SK-N-SH (cell line): ENCODE measurements around the gene CCDC126. TPM values are rescaled to one million over a fixed set of nuclear protein-coding genes. Genes with fewer than 3 reads are reported as not detected.
A peak's percentile ranks its signal among the peaks of the same experiment; 100 is the strongest.

Experiments used
- CTCF ChIA-PET: fragments of 300-600, 350-600 bp; formaldehyde crosslinking; extraction: SDS; loops from one replicate; lab custom pipeline; 2021; lab: Yijun Ruan, JAX
- POLR2A ChIA-PET: fragments of 350-600 bp; sonication (Branson Sonifier 250); formaldehyde crosslinking; extraction: SDS; loops from one replicate; lab custom pipeline; 2020; ENCODE audit warnings: antibody characterized with exemption, inconsistent platforms; lab: Yijun Ruan, JAX
- DNase-seq: peaks from one replicate; pipeline ENCODE4 v3.0.0; 2012
- H2AFZ ChIP-seq: fragments of 200-600 bp; sonication (generic); 2 replicates; pipeline ENCODE4 v1.8.1; 2016; ENCODE audit warnings: antibody characterized with exemption, mild to moderate bottlenecking, low read depth
- H3F3A ChIP-seq: fragments of 200-600 bp; sonication (generic); replicated peaks from 2 replicates; pipeline ENCODE3; 2016; ENCODE audit warnings: antibody characterized with exemption, mild to moderate bottlenecking; ENCODE audit not compliant: insufficient read depth
- H3K27ac ChIP-seq, 2 experiments: fragments of 200-500 bp in 1 of 2; fragments of 200-600 bp in 1 of 2; sonication (Bioruptor generic) in 1 of 2; sonication (generic), shearing (Covaris generic) in 1 of 2; 2 replicates each; pipeline versions ENCODE4 v1.5.1 to v1.6.1; 2014 to 2016; ENCODE audit warnings: low read depth in 2 of 2, inconsistent platforms in 1 of 2, low read length in 1 of 2, mild to moderate bottlenecking in 1 of 2, mixed read lengths in 1 of 2
- H3K27me3 ChIP-seq: fragments of 200-600 bp; sonication (generic), shearing (Covaris generic); 2 replicates; pipeline ENCODE4 v1.6.1; 2016; ENCODE audit warnings: mixed run types; ENCODE audit not compliant: insufficient read depth
- H3K36me3 ChIP-seq, 2 experiments: fragments of 200-500 bp in 1 of 2; fragments of 200-600 bp in 1 of 2; sonication (Bioruptor generic) in 1 of 2; sonication (generic) in 1 of 2; replicated peaks in 1 of 2; 2 replicates each; pipeline versions ENCODE3 to v1.5.1; 2014 to 2016; ENCODE audit warnings: low read length in 1 of 2, mild to moderate bottlenecking in 1 of 2; ENCODE audit not compliant: insufficient read depth in 2 of 2, control insufficient read depth in 1 of 2
- H3K4me1 ChIP-seq, 2 experiments: fragments of 200-500 bp in 1 of 2; fragments of 200-600 bp in 1 of 2; sonication (Bioruptor generic) in 1 of 2; sonication (generic), shearing (Covaris generic) in 1 of 2; 2 replicates each; pipeline versions ENCODE4 v1.5.1 to v1.6.1; 2014 to 2016; ENCODE audit warnings: low read depth in 1 of 2, low read length in 1 of 2, mixed run types in 1 of 2; ENCODE audit not compliant: insufficient read depth in 2 of 2, control insufficient read depth in 1 of 2
- H3K4me2 ChIP-seq: fragments of 200-600 bp; sonication (generic), shearing (Covaris generic); 2 replicates; pipeline ENCODE4 v1.6.1; 2017; ENCODE audit warnings: mixed run types
- H3K4me3 ChIP-seq, 2 experiments: fragments of 200-500 bp in 1 of 2; fragments of 200-600 bp in 1 of 2; sonication (Bioruptor generic) in 1 of 2; sonication (generic), shearing (Covaris generic) in 1 of 2; 2 replicates each; pipeline versions ENCODE4 v1.5.1 to v1.8.1; 2014 to 2016; ENCODE audit warnings: low read depth in 2 of 2, inconsistent platforms in 1 of 2, low read length in 1 of 2, mild to moderate bottlenecking in 1 of 2, mixed read lengths in 1 of 2, moderate library complexity in 1 of 2
- H3K79me2 ChIP-seq: fragments of 200-600 bp; sonication (generic); 2 replicates; pipeline ENCODE4 v1.8.1; 2017; ENCODE audit warnings: mild to moderate bottlenecking; ENCODE audit not compliant: insufficient read depth
- H3K9ac ChIP-seq: fragments of 200-600 bp; sonication (generic); 2 replicates; pipeline ENCODE4 v1.6.1; 2017; ENCODE audit warnings: mixed run types
- H3K9me2 ChIP-seq: fragments of 200-600 bp; sonication (generic); 2 replicates; pipeline ENCODE4 v1.6.1; 2017; ENCODE audit warnings: mixed run types
- H3K9me3 ChIP-seq: fragments of 200-600 bp; sonication (generic); 2 replicates; pipeline ENCODE4 v1.6.1; 2017; ENCODE audit warnings: mixed run types, mild to moderate bottlenecking, moderate library complexity
- H4K20me1 ChIP-seq: fragments of 200-600 bp; sonication (generic); 2 replicates; pipeline ENCODE4 v1.6.1; 2017; ENCODE audit warnings: mild to moderate bottlenecking, mixed run types; ENCODE audit not compliant: insufficient read depth
- CTCF ChIP-seq: fragments of 200-600 bp; sonication (generic); IDR thresholded peaks from 2 replicates; pipeline ENCODE4 v1.6.1; 2017; ENCODE audit warnings: antibody characterized with exemption, mild to moderate bottlenecking, moderate library complexity
- EP300 ChIP-seq, 2 experiments: IDR thresholded peaks; 2 replicates each; pipeline versions ENCODE4 v1.4.0 to v1.6.1; 2012; ENCODE audit warnings: borderline replicate concordance in 1 of 2, low read depth in 1 of 2, low read length in 1 of 2
- FOSL2 ChIP-seq: IDR thresholded peaks from 2 replicates; pipeline ENCODE4 v1.4.0; 2012; ENCODE audit warnings: low read depth, mild to moderate bottlenecking, moderate library complexity, borderline replicate concordance
- FOXM1 ChIP-seq: IDR thresholded peaks from 2 replicates; pipeline ENCODE4 v1.4.0; 2012; ENCODE audit warnings: low read depth, mild to moderate bottlenecking
- MAX ChIP-seq: IDR thresholded peaks from 2 replicates; pipeline ENCODE4 v1.4.0; 2012; ENCODE audit warnings: low read depth
- RAD21 ChIP-seq: IDR thresholded peaks from 2 replicates; pipeline ENCODE4 v1.6.1; 2012; ENCODE audit warnings: mild to moderate bottlenecking, low read length
- REST ChIP-seq: IDR thresholded peaks from 2 replicates; pipeline ENCODE4 v1.6.1; 2012; ENCODE audit warnings: mild to moderate bottlenecking, low read depth, low read length, moderate library complexity
- RXRA ChIP-seq: IDR thresholded peaks from 2 replicates; pipeline ENCODE4 v1.4.0; 2012; ENCODE audit warnings: low read depth, mild to moderate bottlenecking, borderline replicate concordance
- SMC3 ChIP-seq: IDR thresholded peaks from 2 replicates; pipeline ENCODE4 v1.6.1; 2012; ENCODE audit warnings: low read depth, low read length, improper control_type of control experiment
- TAF1 ChIP-seq: IDR thresholded peaks from 2 replicates; pipeline ENCODE4 v1.6.1; 2012; ENCODE audit warnings: low read depth, mild to moderate bottlenecking, low read length, moderate library complexity, borderline replicate concordance
- TCF12 ChIP-seq: IDR thresholded peaks from 2 replicates; pipeline ENCODE4 v1.4.0; 2012
- TEAD4 ChIP-seq: IDR thresholded peaks from 2 replicates; pipeline ENCODE4 v1.4.0; 2012; ENCODE audit warnings: mild to moderate bottlenecking, borderline replicate concordance; ENCODE audit not compliant: insufficient read depth
- YY1 ChIP-seq: IDR thresholded peaks from 2 replicates; pipeline ENCODE4 v1.4.0; 2012; ENCODE audit warnings: low read depth, mild to moderate bottlenecking
- ZBTB33 ChIP-seq: IDR thresholded peaks from 2 replicates; pipeline ENCODE4 v1.4.0; 2012; ENCODE audit warnings: low read depth, borderline replicate concordance
- WGBS: methylation state at CpG from one replicate; pipeline ENCODE4 v1.1.6; 2017; ENCODE audit warnings: low lambda C conversion rate; 5-methylcytosine and 5-hydroxymethylcytosine counted together
- polyA plus RNA-seq, 3 experiments: library from polyadenylated mRNA; depleted of rRNA; stranded (reverse); fragments of >200 nt; gene quantifications; 2 replicates each; pipeline ENCODE4 v1.2.3, GENCODE V29; 2012

CCDC126 gene
- polyA plus RNA-seq, 1 of the 3 experiments (the other 2 are of a cell fraction) = 5.5 TPM

- WGBS = 0% methylated on average over 1 of the region's 1 CpG
- Histone ChIP-seq H3K9me3 (peaks cover 13% of the 10 kb centered on the region; the same call in 1 of the 2 replicates), H3K36me3 (no peaks in the 10 kb centered on the region), H3K79me2 (no peaks in the 10 kb centered on the region), H3F3A (peaks cover 4% of the 10 kb centered on the region), H3K4me1 (no peaks in the 10 kb centered on the region), H3K27me3 (no peaks in the 10 kb centered on the region), H3K27ac (no peak overlapping the region), H4K20me1 (no peaks in the 10 kb centered on the region), H3K4me3 (no peak overlapping the region; a peak in 1 of 4 replicates), H3K4me2 (no peak overlapping the region), H2AFZ (no peak overlapping the region), H3K9ac (no peak overlapping the region), H3K9me2 (no peaks in the 10 kb centered on the region)
- DNase-seq = peak; percentile 26
- ChIA-PET POLR2A (no interaction called here), CTCF (interaction anchor here (0.7 to 1.0 kb wide), 3 partner anchors 9 to 57 kb away, joined by 3 to 4 read pairs (median 3); no protein-coding TSS in a partner anchor)
- TF ChIP-seq CTCF (peak; percentile 51), RAD21 (peak; percentile 47), FOSL2 (no peak), FOXM1 (no peak), TCF12 (no peak)
These were observed 57.3 kb downstream of the CCDC126 start for GRCh38 chr7:23654508-23654907.

- Histone ChIP-seq H3K4me1 (no peaks in the 10 kb centered on the region), H4K20me1 (no peaks in the 10 kb centered on the region), H3K4me2 (no peak overlapping the region), H3K36me3 (no peaks in the 10 kb centered on the region), H3K9me2 (no peaks in the 10 kb centered on the region), H3K79me2 (no peaks in the 10 kb centered on the region), H3K27me3 (no peaks in the 10 kb centered on the region), H3K9me3 (peaks cover 13% of the 10 kb centered on the region; the same call in 1 of the 2 replicates), H3K27ac (no peak overlapping the region), H3K4me3 (no peak overlapping the region), H2AFZ (no peak overlapping the region), H3F3A (peaks cover 4% of the 10 kb centered on the region), H3K9ac (no peak overlapping the region)
- CTCF ChIA-PET = interaction anchor here (0.9 to 1.3 kb wide), 2 partner anchors 12 to 84 kb away, joined by 3 to 5 read pairs; no protein-coding TSS in a partner anchor
- WGBS = 80% methylated on average over 20 of the region's 22 CpGs
- TF ChIP-seq TEAD4 (no peak), SMC3 (no peak), REST (no peak), TAF1 (no peak), FOXM1 (no peak), MAX (no peak), YY1 (no peak), RXRA (no peak), EP300 (IDR thresholded peaks at IDR 0.05; ENCODE audit: borderline replicate concordance in 1 of 2, low read depth in 1 of 2, low read length in 1 of 2) (no peak), ZBTB33 (no peak)
- no peak for DNase-seq
- POLR2A ChIA-PET = no interaction called here
These were observed 58.3 kb downstream of the CCDC126 start for GRCh38 chr7:23655433-23655832.
